ENCODE results near the gene FRMD6. TPM values are rescaled to one million over a fixed set of nuclear protein-coding genes. Genes with fewer than 3 reads are reported as not detected.

The FRMD6 gene
- total RNA-seq, 1 experiment from 2014 or later: 11.4 TPM

DNA sequence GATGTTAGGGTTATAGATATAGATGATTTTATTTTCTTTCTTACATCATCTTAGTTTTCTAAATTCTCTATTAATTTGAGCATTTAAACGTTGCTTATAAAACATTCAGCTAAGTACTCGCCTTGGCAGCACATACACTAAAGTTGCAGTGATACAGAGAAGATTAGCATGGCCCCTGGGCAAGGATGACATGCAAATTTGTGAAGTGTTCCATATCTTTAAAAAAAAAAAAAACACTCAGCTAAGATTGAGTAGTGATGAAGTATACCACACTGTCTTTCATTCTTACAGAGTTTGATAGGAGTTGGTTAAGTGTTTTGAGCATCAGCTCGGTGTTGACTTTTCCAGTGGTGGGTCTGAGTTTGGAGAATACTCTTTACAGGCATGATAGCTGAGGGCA lies 72.3 kb downstream of the FRMD6 start:
- Histone ChIP-seq H2AFZ (ENCODE audit: low read depth, low read length, poor library complexity, severe bottlenecking) (no peak overlapping the region), H3K9me3 (ENCODE audit: control insufficient read depth in 1 of 2, insufficient read depth in 1 of 2, low read depth in 1 of 2, low read length in 2 of 2) (no peaks in the 10 kb centered on the region), H3K36me3 (ENCODE audit: control insufficient read depth in 1 of 2, insufficient read depth in 2 of 2, low read length in 2 of 2) (peaks cover 0 to 14% of the 10 kb centered on the region in 2 experiments; a peak in 2 of 4 replicates), H3K4me3 (replicated peaks in 1 of 2; ENCODE audit: low read depth in 1 of 2, low read length in 2 of 2) (no peak overlapping the region), H3K4me2 (ENCODE audit: low read length) (no peak overlapping the region), H3K9ac (ENCODE audit: low read length) (no peak overlapping the region), H3K9me2 (ENCODE audit: insufficient read depth) (no peaks in the 10 kb centered on the region), H3K27ac (ENCODE audit: low read depth, low read length) (no peak overlapping the region), H3K79me2 (ENCODE audit: insufficient read depth, low read length) (no peaks in the 10 kb centered on the region), H4K20me1 (ENCODE audit: insufficient read depth) (no peaks in the 10 kb centered on the region), H3K27me3 (ENCODE audit: insufficient read depth, low read length) (no peaks in the 10 kb centered on the region), H3K4me1 (ENCODE audit: control insufficient read depth in 1 of 2, insufficient read depth in 2 of 2, low read length in 2 of 2) (no peaks in the 10 kb centered on the region)
- BruUV-seq (replicated peaks): no TSS peak
- DNase-seq (ENCODE audit: low read depth, low spot score) (no peak), ATAC-seq (no peak)
- ChIA-PET RAD21 (ENCODE audit: low non-redundant PET in 1 of 2, low total read pairs in 2 of 2, uncharacterized antibody in 2 of 2, unreplicated experiment in 2 of 2) (no interaction called here), CTCF (no interaction called here), POLR2A (no interaction called here)
- TF ChIP-seq CEBPB (IDR thresholded peaks at IDR 0.05; ENCODE audit: low read depth) (no peak), JUND (IDR thresholded peaks at IDR 0.05) (no peak), EGR1 (IDR thresholded peaks at IDR 0.05; ENCODE audit: low read depth) (no peak)
- intact Hi-C loops (cut with micrococcal nuclease): no loop called here

GRCh38 chr14:51724650-51725049 lies 72.9 kb downstream of the FRMD6 start:
- Histone ChIP-seq H3K9me2 (ENCODE audit: insufficient read depth) (no peaks in the 10 kb centered on the region), H3K27me3 (ENCODE audit: insufficient read depth, low read length) (no peaks in the 10 kb centered on the region), H3K79me2 (ENCODE audit: insufficient read depth, low read length) (no peaks in the 10 kb centered on the region), H3K9me3 (ENCODE audit: control insufficient read depth in 1 of 2, insufficient read depth in 1 of 2, low read depth in 1 of 2, low read length in 2 of 2) (no peaks in the 10 kb centered on the region), H3K4me3 (replicated peaks in 1 of 2; ENCODE audit: low read depth in 1 of 2, low read length in 2 of 2) (no peak overlapping the region), H3K4me2 (ENCODE audit: low read length) (no peak overlapping the region), H3K9ac (ENCODE audit: low read length) (no peak overlapping the region), H3K27ac (ENCODE audit: low read depth, low read length) (no peak overlapping the region), H2AFZ (ENCODE audit: low read depth, low read length, poor library complexity, severe bottlenecking) (no peak overlapping the region), H3K36me3 (ENCODE audit: control insufficient read depth in 1 of 2, insufficient read depth in 2 of 2, low read length in 2 of 2) (peaks cover 0 to 14% of the 10 kb centered on the region in 2 experiments; a peak in 2 of 4 replicates), H3K4me1 (ENCODE audit: control insufficient read depth in 1 of 2, insufficient read depth in 2 of 2, low read length in 2 of 2) (no peaks in the 10 kb centered on the region), H4K20me1 (ENCODE audit: insufficient read depth) (no peaks in the 10 kb centered on the region)
- intact Hi-C loops (cut with micrococcal nuclease): no loop called here
- DNase-seq (ENCODE audit: low read depth, low spot score) (no peak), ATAC-seq (no peak)
- ChIA-PET POLR2A (no interaction called here), CTCF (no interaction called here), RAD21 (ENCODE audit: low non-redundant PET in 1 of 2, low total read pairs in 2 of 2, uncharacterized antibody in 2 of 2, unreplicated experiment in 2 of 2) (no interaction called here)
- BruUV-seq (replicated peaks): no TSS peak
- TF ChIP-seq POLR2AphosphoS5 (IDR thresholded peaks at IDR 0.05; ENCODE audit: low read depth, low read length) (no peak), JUND (IDR thresholded peaks at IDR 0.05) (no peak), POLR2A (IDR thresholded peaks at IDR 0.05; ENCODE audit: borderline replicate concordance, extremely low read depth, insufficient read depth, insufficient read length) (no peak), CEBPB (IDR thresholded peaks at IDR 0.05; ENCODE audit: low read depth) (no peak), CBX3 (IDR thresholded peaks at IDR 0.05; ENCODE audit: low read depth) (no peak), EGR1 (IDR thresholded peaks at IDR 0.05; ENCODE audit: low read depth) (no peak), EZH2phosphoT487 (IDR thresholded peaks at IDR 0.05; ENCODE audit: borderline replicate concordance) (no peak), TCF7L2 (IDR thresholded peaks at IDR 0.05; ENCODE audit: borderline replicate concordance, extremely low read depth, insufficient read depth, insufficient read length) (no peak), SRF (IDR thresholded peaks at IDR 0.05; ENCODE audit: low read depth) (no peak), SIN3A (IDR thresholded peaks at IDR 0.05; ENCODE audit: low read depth) (no peak)
- TF ChIP-seq, protein P1, sequence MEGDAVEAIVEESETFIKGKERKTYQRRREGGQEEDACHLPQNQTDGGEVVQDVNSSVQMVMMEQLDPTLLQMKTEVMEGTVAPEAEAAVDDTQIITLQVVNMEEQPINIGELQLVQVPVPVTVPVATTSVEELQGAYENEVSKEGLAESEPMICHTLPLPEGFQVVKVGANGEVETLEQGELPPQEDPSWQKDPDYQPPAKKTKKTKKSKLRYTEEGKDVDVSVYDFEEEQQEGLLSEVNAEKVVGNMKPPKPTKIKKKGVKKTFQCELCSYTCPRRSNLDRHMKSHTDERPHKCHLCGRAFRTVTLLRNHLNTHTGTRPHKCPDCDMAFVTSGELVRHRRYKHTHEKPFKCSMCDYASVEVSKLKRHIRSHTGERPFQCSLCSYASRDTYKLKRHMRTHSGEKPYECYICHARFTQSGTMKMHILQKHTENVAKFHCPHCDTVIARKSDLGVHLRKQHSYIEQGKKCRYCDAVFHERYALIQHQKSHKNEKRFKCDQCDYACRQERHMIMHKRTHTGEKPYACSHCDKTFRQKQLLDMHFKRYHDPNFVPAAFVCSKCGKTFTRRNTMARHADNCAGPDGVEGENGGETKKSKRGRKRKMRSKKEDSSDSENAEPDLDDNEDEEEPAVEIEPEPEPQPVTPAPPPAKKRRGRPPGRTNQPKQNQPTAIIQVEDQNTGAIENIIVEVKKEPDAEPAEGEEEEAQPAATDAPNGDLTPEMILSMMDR (IDR thresholded peaks at IDR 0.05 in 2 of 3, conservative IDR thresholded peaks at IDR 0.05 in 1 of 3; ENCODE audit: borderline replicate concordance in 1 of 3, insufficient read depth in 1 of 3, low read depth in 2 of 3, low read length in 2 of 3): no peak
- TF ChIP-seq, protein P2, sequence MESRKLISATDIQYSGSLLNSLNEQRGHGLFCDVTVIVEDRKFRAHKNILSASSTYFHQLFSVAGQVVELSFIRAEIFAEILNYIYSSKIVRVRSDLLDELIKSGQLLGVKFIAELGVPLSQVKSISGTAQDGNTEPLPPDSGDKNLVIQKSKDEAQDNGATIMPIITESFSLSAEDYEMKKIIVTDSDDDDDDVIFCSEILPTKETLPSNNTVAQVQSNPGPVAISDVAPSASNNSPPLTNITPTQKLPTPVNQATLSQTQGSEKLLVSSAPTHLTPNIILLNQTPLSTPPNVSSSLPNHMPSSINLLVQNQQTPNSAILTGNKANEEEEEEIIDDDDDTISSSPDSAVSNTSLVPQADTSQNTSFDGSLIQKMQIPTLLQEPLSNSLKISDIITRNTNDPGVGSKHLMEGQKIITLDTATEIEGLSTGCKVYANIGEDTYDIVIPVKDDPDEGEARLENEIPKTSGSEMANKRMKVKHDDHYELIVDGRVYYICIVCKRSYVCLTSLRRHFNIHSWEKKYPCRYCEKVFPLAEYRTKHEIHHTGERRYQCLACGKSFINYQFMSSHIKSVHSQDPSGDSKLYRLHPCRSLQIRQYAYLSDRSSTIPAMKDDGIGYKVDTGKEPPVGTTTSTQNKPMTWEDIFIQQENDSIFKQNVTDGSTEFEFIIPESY (IDR thresholded peaks at IDR 0.05; ENCODE audit: extremely low read depth, insufficient replicate concordance, low read length): no peak
- TF ChIP-seq, protein P3, sequence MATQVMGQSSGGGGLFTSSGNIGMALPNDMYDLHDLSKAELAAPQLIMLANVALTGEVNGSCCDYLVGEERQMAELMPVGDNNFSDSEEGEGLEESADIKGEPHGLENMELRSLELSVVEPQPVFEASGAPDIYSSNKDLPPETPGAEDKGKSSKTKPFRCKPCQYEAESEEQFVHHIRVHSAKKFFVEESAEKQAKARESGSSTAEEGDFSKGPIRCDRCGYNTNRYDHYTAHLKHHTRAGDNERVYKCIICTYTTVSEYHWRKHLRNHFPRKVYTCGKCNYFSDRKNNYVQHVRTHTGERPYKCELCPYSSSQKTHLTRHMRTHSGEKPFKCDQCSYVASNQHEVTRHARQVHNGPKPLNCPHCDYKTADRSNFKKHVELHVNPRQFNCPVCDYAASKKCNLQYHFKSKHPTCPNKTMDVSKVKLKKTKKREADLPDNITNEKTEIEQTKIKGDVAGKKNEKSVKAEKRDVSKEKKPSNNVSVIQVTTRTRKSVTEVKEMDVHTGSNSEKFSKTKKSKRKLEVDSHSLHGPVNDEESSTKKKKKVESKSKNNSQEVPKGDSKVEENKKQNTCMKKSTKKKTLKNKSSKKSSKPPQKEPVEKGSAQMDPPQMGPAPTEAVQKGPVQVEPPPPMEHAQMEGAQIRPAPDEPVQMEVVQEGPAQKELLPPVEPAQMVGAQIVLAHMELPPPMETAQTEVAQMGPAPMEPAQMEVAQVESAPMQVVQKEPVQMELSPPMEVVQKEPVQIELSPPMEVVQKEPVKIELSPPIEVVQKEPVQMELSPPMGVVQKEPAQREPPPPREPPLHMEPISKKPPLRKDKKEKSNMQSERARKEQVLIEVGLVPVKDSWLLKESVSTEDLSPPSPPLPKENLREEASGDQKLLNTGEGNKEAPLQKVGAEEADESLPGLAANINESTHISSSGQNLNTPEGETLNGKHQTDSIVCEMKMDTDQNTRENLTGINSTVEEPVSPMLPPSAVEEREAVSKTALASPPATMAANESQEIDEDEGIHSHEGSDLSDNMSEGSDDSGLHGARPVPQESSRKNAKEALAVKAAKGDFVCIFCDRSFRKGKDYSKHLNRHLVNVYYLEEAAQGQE (IDR thresholded peaks at IDR 0.05; ENCODE audit: low read depth): no peak

Data from HCT116 (cell line).